SU-DHL-6 (cell line): Measurements from ENCODE around the gene GNB2.

Experiments
- H2AFZ ChIP-seq: fragments of 200-600 bp; sonication (generic); 2 replicates; pipeline ENCODE4 v1.6.1; 2014; ENCODE audit warnings: low read depth, mild to moderate bottlenecking, moderate library complexity, mixed read lengths, antibody characterized with exemption, low read length; ENCODE audit not compliant: severe bottlenecking
- H3F3A ChIP-seq: fragments of 200-600 bp; shearing (Covaris generic); 2 replicates; pipeline ENCODE4 v1.6.0; 2016; ENCODE audit warnings: antibody characterized with exemption, mild to moderate bottlenecking; ENCODE audit not compliant: insufficient read depth
- H3K27ac ChIP-seq: fragments of 200-600 bp; sonication (generic); 2 replicates; pipeline ENCODE4 v1.5.1; 2016; ENCODE audit warnings: low read depth, mild to moderate bottlenecking, low read length, moderate library complexity, mixed read lengths
- H3K27me3 ChIP-seq: fragments of 200-600 bp; sonication (generic), shearing (Covaris generic); 2 replicates; pipeline ENCODE4 v1.6.0; 2014; ENCODE audit warnings: mild to moderate bottlenecking, low read length
- H3K36me3 ChIP-seq: fragments of 200-600 bp; sonication (generic); 2 replicates; pipeline ENCODE4 v1.6.1; 2014; ENCODE audit warnings: mild to moderate bottlenecking, low read length, mixed read lengths
- H3K4me2 ChIP-seq: fragments of 300-600, 200-600 bp; shearing (Covaris generic), sonication (generic); 2 replicates; pipeline ENCODE4 v1.6.0; 2014; ENCODE audit warnings: low read length, low read depth, mild to moderate bottlenecking; ENCODE audit not compliant: poor library complexity, severe bottlenecking
- H3K4me3 ChIP-seq: fragments of 200-600 bp; sonication (generic); 2 replicates; pipeline ENCODE4 v1.5.1; 2014; ENCODE audit warnings: antibody characterized with exemption, low read length, mild to moderate bottlenecking, mixed read lengths; ENCODE audit not compliant: insufficient read depth, poor library complexity, severe bottlenecking
- H3K79me2 ChIP-seq: fragments of 200-600 bp; sonication (generic); 2 replicates; pipeline ENCODE4 v1.6.1; 2014; ENCODE audit warnings: mild to moderate bottlenecking, low read length, moderate library complexity; ENCODE audit not compliant: insufficient read depth
- H3K9ac ChIP-seq: fragments of 200-600 bp; sonication (generic); 2 replicates; pipeline ENCODE4 v1.7.0; 2014; ENCODE audit warnings: mild to moderate bottlenecking, low read length
- H3K9me2 ChIP-seq: fragments of 200-600 bp; sonication (generic); replicated peaks from 2 replicates; pipeline ENCODE4 v1.6.1; 2014; ENCODE audit warnings: low read length; ENCODE audit not compliant: insufficient read depth
- H3K9me3 ChIP-seq: fragments of 200-600 bp; sonication (generic); 2 replicates; pipeline ENCODE4 v1.6.1; 2014; ENCODE audit warnings: low read length, mixed read lengths; ENCODE audit not compliant: insufficient read depth
- H4K20me1 ChIP-seq: fragments of 200-600 bp; sonication (generic); 2 replicates; pipeline ENCODE4 v1.6.1; 2014; ENCODE audit warnings: low read depth, mild to moderate bottlenecking, antibody characterized with exemption, low read length, moderate library complexity, mixed read lengths
- CTCF ChIP-seq: fragments of 200-600 bp; sonication (generic); IDR thresholded peaks from one replicate; pipeline ENCODE4 v1.5.1; 2017; ENCODE audit warnings: antibody characterized with exemption, mild to moderate bottlenecking, low read length, moderate library complexity; ENCODE audit not compliant: insufficient read depth, poor library complexity, severe bottlenecking
- EZH2phosphoT487 ChIP-seq: fragments of 200-600 bp; sonication (generic), shearing (Covaris generic); conservative IDR thresholded peaks from 2 replicates; pipeline ENCODE4 v1.6.1; 2018; ENCODE audit warnings: mild to moderate bottlenecking, antibody characterized with exemption, low read length, moderate library complexity, mixed read lengths

The GNB2 gene

GRCh38 chr7:100671353-100672327 lies 1.9 kb upstream of the GNB2 start:
- Histone ChIP-seq H3K4me2 (no peak overlapping the region), H2AFZ (no peak overlapping the region), H3F3A (peaks cover 10% of the 10 kb centered on the region), H3K27ac (no peak overlapping the region), H3K9ac (no peak overlapping the region), H3K4me3 (no peak overlapping the region), H3K9me2 (no peaks in the 10 kb centered on the region), H3K9me3 (no peaks in the 10 kb centered on the region), H4K20me1 (no peaks in the 10 kb centered on the region; the same call in 1 of the 2 replicates), H3K36me3 (no peaks in the 10 kb centered on the region), H3K79me2 (peaks cover 13% of the 10 kb centered on the region), H3K27me3 (no peaks in the 10 kb centered on the region)
- TF ChIP-seq EZH2phosphoT487: no peak
- TF ChIP-seq CTCF: no peak

- Histone ChIP-seq H3K27ac (peak overlapping the region; percentile 70), H3K4me3 (peak overlapping the region; percentile 86), H3K79me2 (peaks cover 13% of the 10 kb centered on the region), H2AFZ (peak overlapping the region; percentile 39), H3K36me3 (no peaks in the 10 kb centered on the region), H3K9me3 (no peaks in the 10 kb centered on the region), H3F3A (peaks cover 10% of the 10 kb centered on the region), H3K4me2 (peak overlapping the region; percentile 71), H3K9ac (peak overlapping the region; percentile 87), H3K27me3 (no peaks in the 10 kb centered on the region), H3K9me2 (no peaks in the 10 kb centered on the region), H4K20me1 (no peaks in the 10 kb centered on the region; the same call in 1 of the 2 replicates)
- TF ChIP-seq EZH2phosphoT487: no peak
- no peak for TF ChIP-seq CTCF
These were observed 436 bp downstream of the GNB2 start for GRCh38 chr7:100673942-100674410.

DNA sequence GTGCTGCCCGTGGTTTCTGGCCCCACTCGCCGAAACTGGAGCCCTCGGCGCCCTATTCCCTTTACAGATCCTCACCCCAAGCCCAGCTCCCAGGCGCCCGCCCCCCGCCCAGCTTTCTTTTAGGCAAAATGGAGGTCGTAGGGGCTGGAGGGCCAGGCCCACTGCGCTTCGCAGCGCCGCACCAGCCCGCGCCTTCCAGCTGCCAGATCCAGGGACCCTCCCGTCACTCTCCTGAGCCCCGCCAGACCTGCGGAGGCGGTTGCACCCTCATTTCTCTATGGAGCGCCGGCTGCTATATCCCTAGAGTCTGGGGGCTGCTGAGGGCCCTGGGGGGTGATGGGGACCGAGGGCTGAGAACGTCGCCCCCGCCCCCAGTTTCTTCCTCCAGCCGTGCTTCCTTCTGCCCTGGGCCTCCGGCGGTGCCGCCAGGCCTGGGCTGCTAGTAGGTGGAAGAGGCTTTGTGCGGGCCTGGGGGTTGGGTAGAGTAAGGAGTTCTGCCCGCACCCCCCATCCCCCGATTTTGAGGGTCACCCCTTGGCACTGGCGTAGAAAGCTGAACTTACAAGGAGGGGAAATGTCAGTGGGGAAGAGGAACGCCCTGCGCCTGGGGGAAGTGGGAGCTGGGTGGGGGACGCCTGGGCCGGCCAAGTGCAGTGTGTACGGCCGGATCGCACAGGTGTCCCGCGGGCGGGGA lies 1.0 kb downstream of the GNB2 start:
- H3K9me2 ChIP-seq: no peaks in the 10 kb centered on the region
- H4K20me1 ChIP-seq: no peaks in the 10 kb centered on the region; the same call in 1 of the 2 replicates
- peak overlapping the region; percentile 71 for H3K4me2 ChIP-seq
- H3F3A ChIP-seq: peaks cover 10% of the 10 kb centered on the region
- H3K27ac ChIP-seq: peak overlapping the region; percentile 70
- H2AFZ ChIP-seq: no peak overlapping the region
- no peaks in the 10 kb centered on the region for H3K36me3 ChIP-seq
- H3K79me2 ChIP-seq: peaks cover 13% of the 10 kb centered on the region
- peak overlapping the region; percentile 87 for H3K9ac ChIP-seq
- H3K9me3 ChIP-seq: no peaks in the 10 kb centered on the region
- H3K4me3 ChIP-seq: peak overlapping the region; percentile 86
- H3K27me3 ChIP-seq: no peaks in the 10 kb centered on the region
- no peak for TF ChIP-seq CTCF
